ENCODE results near the gene CYTH3. TPM values are rescaled to one million over a fixed set of nuclear protein-coding genes. Genes with fewer than 3 reads are reported as not detected.

Gene CYTH3
- total and polyA plus RNA-seq, 2 donors (not counting 1 experiment from before 2014, with no cell fraction given): 39.1 to 73.3 TPM

DNA sequence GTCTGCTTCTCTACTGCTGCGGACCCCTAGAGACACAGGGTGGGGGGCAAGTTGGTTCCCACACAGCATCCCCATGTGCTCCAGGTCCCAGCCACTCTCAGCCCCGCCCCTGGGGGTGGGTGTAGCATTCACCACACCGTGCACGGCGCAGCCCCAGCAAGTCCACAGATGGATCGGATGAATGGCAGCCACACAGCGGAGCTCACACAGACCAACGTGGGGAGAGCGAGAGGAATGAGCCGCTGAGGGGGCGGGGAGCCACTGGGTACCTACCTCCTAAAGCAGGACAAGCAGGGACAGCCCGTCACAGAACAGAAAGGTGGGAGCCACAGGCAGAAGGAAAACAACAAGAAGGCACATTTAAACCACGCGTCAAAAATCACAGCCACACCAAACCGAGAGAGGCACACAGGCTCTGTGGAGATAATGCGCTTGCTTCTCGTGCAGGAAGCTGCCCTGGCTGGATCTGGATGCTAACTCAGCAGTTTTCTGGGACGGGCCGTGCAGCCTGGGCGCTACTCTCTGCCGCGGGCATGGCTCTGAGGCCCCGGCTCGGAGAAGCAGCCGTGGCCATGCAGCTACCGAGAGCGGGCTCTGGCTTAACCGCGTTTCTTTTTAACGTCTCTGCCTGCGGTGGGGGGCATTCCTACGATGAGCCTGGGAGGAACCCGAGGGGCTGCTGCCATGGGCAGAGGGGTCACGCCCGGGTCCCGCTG, 102.5 kb downstream of the CYTH3 start:
- TF ChIP-seq, protein P1, sequence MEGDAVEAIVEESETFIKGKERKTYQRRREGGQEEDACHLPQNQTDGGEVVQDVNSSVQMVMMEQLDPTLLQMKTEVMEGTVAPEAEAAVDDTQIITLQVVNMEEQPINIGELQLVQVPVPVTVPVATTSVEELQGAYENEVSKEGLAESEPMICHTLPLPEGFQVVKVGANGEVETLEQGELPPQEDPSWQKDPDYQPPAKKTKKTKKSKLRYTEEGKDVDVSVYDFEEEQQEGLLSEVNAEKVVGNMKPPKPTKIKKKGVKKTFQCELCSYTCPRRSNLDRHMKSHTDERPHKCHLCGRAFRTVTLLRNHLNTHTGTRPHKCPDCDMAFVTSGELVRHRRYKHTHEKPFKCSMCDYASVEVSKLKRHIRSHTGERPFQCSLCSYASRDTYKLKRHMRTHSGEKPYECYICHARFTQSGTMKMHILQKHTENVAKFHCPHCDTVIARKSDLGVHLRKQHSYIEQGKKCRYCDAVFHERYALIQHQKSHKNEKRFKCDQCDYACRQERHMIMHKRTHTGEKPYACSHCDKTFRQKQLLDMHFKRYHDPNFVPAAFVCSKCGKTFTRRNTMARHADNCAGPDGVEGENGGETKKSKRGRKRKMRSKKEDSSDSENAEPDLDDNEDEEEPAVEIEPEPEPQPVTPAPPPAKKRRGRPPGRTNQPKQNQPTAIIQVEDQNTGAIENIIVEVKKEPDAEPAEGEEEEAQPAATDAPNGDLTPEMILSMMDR (conservative IDR thresholded peaks at IDR 0.05 in 1 of 2, IDR thresholded peaks at IDR 0.05 in 1 of 2; ENCODE audit: low read depth in 1 of 2, low read length in 2 of 2): no peak
- Histone ChIP-seq H2AFZ (ENCODE audit: low read length) (no peak overlapping the region), H4K20me1 (ENCODE audit: control insufficient read depth, extremely low read depth, insufficient read depth, low read length) (no peaks in the 10 kb centered on the region), H3K79me2 (ENCODE audit: control insufficient read depth, insufficient read depth, low read length) (no peaks in the 10 kb centered on the region), H3K9me3 (ENCODE audit: control insufficient read depth, insufficient read depth, low read depth, low read length) (no peaks in the 10 kb centered on the region), H3K4me2 (ENCODE audit: extremely low read depth, insufficient read depth, low read length) (no peak overlapping the region), H3K4me1 (ENCODE audit: control insufficient read depth, extremely low read depth, insufficient read depth, low read length) (peaks cover 3% of the 10 kb centered on the region), H3K36me3 (ENCODE audit: control insufficient read depth, insufficient read depth, low read length) (peaks cover 29% of the 10 kb centered on the region), H3K4me3 (replicated peaks in 1 of 4; ENCODE audit: control extremely low read depth in 1 of 4, insufficient read depth in 1 of 4, low read depth in 3 of 4, low read length in 4 of 4) (no peak overlapping the region), H3K9ac (ENCODE audit: insufficient read depth, low read length) (no peak overlapping the region), H3K27me3 (ENCODE audit: control insufficient read depth, insufficient read depth, low read length) (no peaks in the 10 kb centered on the region), H3K27ac (ENCODE audit: insufficient read depth, low read length) (no peak overlapping the region)
- no peak for DNase-seq (ENCODE audit: low read depth in 2 of 2)

DNA sequence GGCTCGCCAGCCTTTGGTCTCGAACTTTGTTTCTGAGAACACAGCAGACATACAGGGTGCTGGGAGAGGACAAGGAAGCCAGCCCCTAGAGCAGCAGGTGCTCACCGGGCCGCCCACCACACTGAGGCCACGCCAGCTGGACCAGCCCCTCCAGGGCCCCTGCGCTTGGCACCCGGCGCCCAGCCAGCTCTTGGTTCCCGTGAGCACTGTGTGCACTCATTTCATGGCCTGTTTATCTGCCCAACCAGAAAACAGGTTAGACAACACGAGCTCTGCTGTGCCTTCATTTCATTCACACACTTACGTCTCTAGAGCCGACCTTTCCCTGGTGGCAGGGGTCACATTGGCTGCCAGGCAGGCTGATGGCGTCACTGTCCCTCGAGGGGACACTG, 104.0 kb downstream of the CYTH3 start:
- no peak overlapping the region for H3K9ac ChIP-seq (ENCODE audit: insufficient read depth, low read length)
- H3K4me2 ChIP-seq (ENCODE audit: extremely low read depth, insufficient read depth, low read length): no peak overlapping the region
- TF ChIP-seq EZH2 (IDR thresholded peaks at IDR 0.05; ENCODE audit: low read length, missing control alignments): no peak
- no peak overlapping the region for H2AFZ ChIP-seq (ENCODE audit: low read length)
- peaks cover 37% of the 10 kb centered on the region for H3K36me3 ChIP-seq (ENCODE audit: control insufficient read depth, insufficient read depth, low read length)
- peaks cover 3% of the 10 kb centered on the region for H3K4me1 ChIP-seq (ENCODE audit: control insufficient read depth, extremely low read depth, insufficient read depth, low read length)
- H4K20me1 ChIP-seq (ENCODE audit: control insufficient read depth, extremely low read depth, insufficient read depth, low read length): no peaks in the 10 kb centered on the region
- H3K27me3 ChIP-seq (ENCODE audit: control insufficient read depth, insufficient read depth, low read length): no peaks in the 10 kb centered on the region
- no peak overlapping the region for H3K4me3 ChIP-seq (replicated peaks in 1 of 4; ENCODE audit: control extremely low read depth in 1 of 4, insufficient read depth in 1 of 4, low read depth in 3 of 4, low read length in 4 of 4)
- no peak for DNase-seq (ENCODE audit: low read depth in 2 of 2)
- no peak overlapping the region for H3K27ac ChIP-seq (ENCODE audit: insufficient read depth, low read length)
- no peaks in the 10 kb centered on the region for H3K9me3 ChIP-seq (ENCODE audit: control insufficient read depth, insufficient read depth, low read depth, low read length)
- no peaks in the 10 kb centered on the region for H3K79me2 ChIP-seq (ENCODE audit: control insufficient read depth, insufficient read depth, low read length)

DNA sequence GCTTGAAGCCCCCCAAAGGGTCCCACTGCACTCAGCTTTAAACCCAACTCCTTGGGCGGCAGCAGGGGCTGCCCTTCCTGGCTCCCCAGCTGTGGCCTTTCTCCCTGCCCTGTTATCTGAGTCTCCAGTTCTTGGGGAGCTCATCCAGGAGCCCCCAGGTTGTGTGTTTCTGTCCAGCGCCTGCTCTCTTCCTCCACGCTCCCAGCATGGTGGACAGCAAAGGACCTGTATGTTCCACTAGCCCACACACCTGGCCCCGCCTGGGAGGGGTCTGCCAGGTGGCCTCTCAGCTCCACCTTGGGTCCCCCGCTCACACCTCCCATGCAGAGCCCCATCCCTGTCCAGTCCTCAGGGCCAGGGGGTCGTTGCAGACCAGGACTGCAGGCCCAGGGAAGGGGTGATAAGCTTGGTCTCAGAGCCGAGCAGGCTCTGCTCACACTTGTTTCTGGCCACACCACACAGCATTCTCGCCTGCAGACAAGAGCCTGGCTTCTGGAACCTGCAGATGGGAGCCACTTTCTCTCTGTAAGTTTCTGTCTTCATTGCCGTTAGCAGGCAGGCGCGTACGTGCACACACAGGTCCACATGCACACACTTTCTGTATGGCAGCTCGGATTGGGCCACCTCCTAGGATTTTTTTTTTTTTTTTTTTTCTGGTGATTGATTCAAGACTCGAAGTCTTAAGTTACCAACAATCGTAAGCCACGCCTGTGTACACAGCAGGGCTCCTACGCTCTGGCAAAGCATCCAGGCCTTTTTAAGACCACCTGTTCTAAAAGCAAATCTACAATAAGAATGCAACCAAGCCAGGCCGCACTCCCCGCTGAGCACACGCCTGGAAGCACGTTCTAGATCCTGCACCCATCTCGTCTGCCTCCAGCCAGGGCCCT, 104.6 kb downstream of the CYTH3 start:
- TF ChIP-seq EZH2 (IDR thresholded peaks at IDR 0.05; ENCODE audit: low read length, missing control alignments): no peak
- TF ChIP-seq, protein P1 (conservative IDR thresholded peaks at IDR 0.05 in 1 of 2, IDR thresholded peaks at IDR 0.05 in 1 of 2; ENCODE audit: low read depth in 1 of 2, low read length in 2 of 2): no peak
- no peak for DNase-seq (ENCODE audit: low read depth in 2 of 2)
- Histone ChIP-seq H3K4me3 (replicated peaks in 1 of 4; ENCODE audit: control extremely low read depth in 1 of 4, insufficient read depth in 1 of 4, low read depth in 3 of 4, low read length in 4 of 4) (no peak overlapping the region), H2AFZ (ENCODE audit: low read length) (no peak overlapping the region), H3K9me3 (ENCODE audit: control insufficient read depth, insufficient read depth, low read depth, low read length) (no peaks in the 10 kb centered on the region), H3K4me1 (ENCODE audit: control insufficient read depth, extremely low read depth, insufficient read depth, low read length) (peaks cover 3% of the 10 kb centered on the region), H3K27ac (ENCODE audit: insufficient read depth, low read length) (no peak overlapping the region), H3K4me2 (ENCODE audit: extremely low read depth, insufficient read depth, low read length) (no peak overlapping the region), H3K9ac (ENCODE audit: insufficient read depth, low read length) (no peak overlapping the region), H4K20me1 (ENCODE audit: control insufficient read depth, extremely low read depth, insufficient read depth, low read length) (no peaks in the 10 kb centered on the region), H3K79me2 (ENCODE audit: control insufficient read depth, insufficient read depth, low read length) (no peaks in the 10 kb centered on the region), H3K36me3 (ENCODE audit: control insufficient read depth, insufficient read depth, low read length) (peaks cover 33% of the 10 kb centered on the region), H3K27me3 (ENCODE audit: control insufficient read depth, insufficient read depth, low read length) (no peaks in the 10 kb centered on the region)

All from fibroblast of lung (primary cell).